Kidney (tissue), 14 donors: ENCODE results near the gene GNG7. TPM values are rescaled to one million over a fixed set of nuclear protein-coding genes. Genes with fewer than 3 reads are reported as not detected.
"Not testable (repeated sequence)": the region's sequence is repeated elsewhere in the genome, so short reads cannot be mapped to it uniquely, and the experiment has no call there.

Source experiments
- DNase-seq, 5 donors: peaks; one replicate each; pipeline ENCODE4 v3.0.0-alpha.2; 2013 to 2020
- FAIRE-seq: peaks from 2 replicates; lab custom pipeline; 2012; peaks lifted over from hg19 to GRCh38; lab: Jason Lieb, UNC
- H3K27ac ChIP-seq, 2 donors: one replicate each; pipeline ENCODE4 v1.7.0; 2013; ENCODE audit warnings: low read depth in 2 of 2, low read length in 2 of 2, inconsistent platforms in 1 of 2
- H3K27me3 ChIP-seq: one replicate; pipeline ENCODE4 v1.7.1; 2013; ENCODE audit warnings: low read length, inconsistent platforms; ENCODE audit not compliant: control insufficient read depth, insufficient read depth
- H3K36me3 ChIP-seq, 3 donors: one replicate each; pipeline versions ENCODE4 v1.7.0 to v1.7.1; 2013; ENCODE audit warnings: low read length in 3 of 3, control low read depth in 1 of 3, inconsistent platforms in 1 of 3; ENCODE audit not compliant: insufficient read depth in 3 of 3, control insufficient read depth in 2 of 3
- H3K4me1 ChIP-seq, 3 donors: one replicate each; pipeline versions ENCODE4 v1.7.0 to v1.7.1; 2013; ENCODE audit warnings: low read length in 3 of 3, inconsistent platforms in 1 of 3, low read depth in 1 of 3; ENCODE audit not compliant: control insufficient read depth in 2 of 3, insufficient read depth in 2 of 3
- H3K4me3 ChIP-seq, 3 donors: one replicate each; pipeline versions ENCODE4 v1.7.0 to v1.8.1; 2013; ENCODE audit warnings: low read length in 3 of 3, control low read depth in 1 of 3, inconsistent platforms in 1 of 3
- H3K9ac ChIP-seq, 3 donors: one replicate each; pipeline versions ENCODE4 v1.7.0 to v1.7.1; 2013; ENCODE audit warnings: low read length in 3 of 3, control low read depth in 1 of 3, inconsistent platforms in 1 of 3
- H3K9me3 ChIP-seq, 3 donors: one replicate each; pipeline versions ENCODE4 v1.7.0 to v1.7.1; 2013; ENCODE audit warnings: low read length in 3 of 3, control low read depth in 1 of 3, inconsistent platforms in 1 of 3; ENCODE audit not compliant: control insufficient read depth in 2 of 3, insufficient read depth in 1 of 3
- CTCF ChIP-seq: IDR thresholded peaks from 3 replicates; pipeline ENCODE4 v1.5.1; 2012; ENCODE audit warnings: mild to moderate bottlenecking, moderate library complexity, borderline replicate concordance; ENCODE audit not compliant: insufficient read depth; ENCODE audit errors: extremely low read depth
- intact Hi-C: fragments of 100-400 bp; cut with DNase I; formaldehyde crosslinking; loops from one replicate; pipeline ENCODE4 v1.11.1; 2022
- polyA plus RNA-seq: library from polyadenylated mRNA; stranded (reverse); fragments of 350-450 nt; fragmentation: Illumina TruSeq; extraction: RNeasy Lipid Tissue Mini Kit (QIAGEN cat#74804); gene quantifications from one replicate; pipeline ENCODE4 v1.2.3, GENCODE V29; 2014; ENCODE audit warnings: low read depth, low replicate concordance; ENCODE audit not compliant: insufficient read depth
- total RNA-seq: library from RNA; stranded (reverse); fragmentation: NEBNext Ultra II Directional; extraction: Animal tissue kit (Norgen Biotek cat#: 25700); gene quantifications from one replicate; pipeline ENCODE4 v1.2.1, GENCODE V29; 2021
- donor health status: control.
- donor health status: control.
- donor health status: control.
- donor health status: control.
- donor health status: control.
- donor health status: DM: yes; HTN: yes; CAD: no.
- donor health status: Normal renal cell carcinoma (clear cell type).

Gene GNG7
- total and polyA plus RNA-seq, 2 donors from 2014 or later = 9.9 to 13.4 TPM

DNA sequence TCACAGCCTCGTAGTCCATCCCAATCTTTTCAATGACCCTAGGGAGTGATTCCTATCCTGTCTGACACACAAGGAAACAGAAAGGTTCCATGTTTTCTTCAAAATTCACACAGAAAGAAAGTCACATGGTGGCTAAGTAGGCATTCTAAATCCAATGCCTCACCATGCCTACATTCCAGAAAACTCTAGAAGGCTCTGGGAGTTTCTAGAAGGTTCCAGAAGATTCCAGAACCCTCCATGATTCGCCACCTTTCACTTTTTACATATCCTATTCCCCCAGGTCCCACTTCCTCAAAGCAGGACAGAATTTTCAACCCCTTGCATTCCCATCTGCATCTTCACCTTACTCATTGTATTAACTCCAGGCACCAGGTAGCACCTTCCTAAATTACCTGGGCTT lies 23.1 kb downstream of the GNG7 start:
- no peak for TF ChIP-seq CTCF
- Histone ChIP-seq H3K4me1 (peaks cover 0 to 2% (median 0%) of the 10 kb centered on the region in 3 donors), H3K27ac (no peak overlapping the region), H3K9me3 (no peaks in the 10 kb centered on the region), H3K4me3 (no peak overlapping the region), H3K36me3 (no peaks in the 10 kb centered on the region), H3K9ac (no peak overlapping the region), H3K27me3 (no peaks in the 10 kb centered on the region)
- intact Hi-C loops = no loop called here
- FAIRE-seq (no peak), DNase-seq (no peak)

DNA sequence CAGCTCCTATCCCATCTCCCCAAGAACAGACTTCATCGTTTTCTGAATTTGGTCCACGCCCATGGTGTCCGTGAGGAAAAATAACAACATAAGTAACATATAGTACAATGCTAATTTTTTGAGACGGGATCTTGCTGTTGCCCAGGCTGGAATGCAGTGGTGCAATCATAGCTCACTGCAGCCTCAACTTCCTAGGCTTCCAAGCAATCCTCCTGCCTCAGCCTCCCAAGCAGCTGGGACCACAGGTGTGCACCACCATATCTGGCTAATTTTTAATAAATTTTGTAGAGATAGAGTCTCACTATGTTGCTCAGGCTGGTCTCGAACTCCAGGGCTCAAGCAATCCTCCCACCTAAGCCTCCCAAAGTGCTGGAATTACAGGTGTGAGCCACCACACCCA lies 23.5 kb downstream of the GNG7 start:
- H3K27ac ChIP-seq, H3K4me1 ChIP-seq, H3K9ac ChIP-seq, DNase-seq, H3K27me3 ChIP-seq, intact Hi-C loops, H3K36me3 ChIP-seq, H3K9me3 ChIP-seq, FAIRE-seq, H3K4me3 ChIP-seq: not testable (repeated sequence)

- Histone ChIP-seq H3K4me3 (no peak overlapping the region), H3K9ac (no peak overlapping the region), H3K27ac (no peak overlapping the region), H3K36me3 (no peaks in the 10 kb centered on the region), H3K27me3 (no peaks in the 10 kb centered on the region), H3K9me3 (no peaks in the 10 kb centered on the region), H3K4me1 (peaks cover 0 to 2% (median 0%) of the 10 kb centered on the region in 3 donors)
- DNase-seq = no peak
- TF ChIP-seq CTCF = no peak
- intact Hi-C loops = no loop called here
- no peak for FAIRE-seq
Measured at GRCh38 chr19:2678044-2678671, 24.3 kb downstream of the GNG7 start.

- H3K27ac ChIP-seq = no peak overlapping the region
- DNase-seq (no peak), FAIRE-seq (no peak)
- no peak for TF ChIP-seq CTCF
- H3K9ac ChIP-seq = no peak overlapping the region
- no peaks in the 10 kb centered on the region for H3K27me3 ChIP-seq
- no peaks in the 10 kb centered on the region for H3K36me3 ChIP-seq
- intact Hi-C loops = no loop called here
- H3K4me1 ChIP-seq = peaks cover 0 to 2% (median 0%) of the 10 kb centered on the region in 3 donors
- H3K4me3 ChIP-seq = no peak overlapping the region
- no peaks in the 10 kb centered on the region for H3K9me3 ChIP-seq
Measured at GRCh38 chr19:2676823-2677222, 25.7 kb downstream of the GNG7 start.
